ENCODE measurements around the gene SELP.

DNA sequence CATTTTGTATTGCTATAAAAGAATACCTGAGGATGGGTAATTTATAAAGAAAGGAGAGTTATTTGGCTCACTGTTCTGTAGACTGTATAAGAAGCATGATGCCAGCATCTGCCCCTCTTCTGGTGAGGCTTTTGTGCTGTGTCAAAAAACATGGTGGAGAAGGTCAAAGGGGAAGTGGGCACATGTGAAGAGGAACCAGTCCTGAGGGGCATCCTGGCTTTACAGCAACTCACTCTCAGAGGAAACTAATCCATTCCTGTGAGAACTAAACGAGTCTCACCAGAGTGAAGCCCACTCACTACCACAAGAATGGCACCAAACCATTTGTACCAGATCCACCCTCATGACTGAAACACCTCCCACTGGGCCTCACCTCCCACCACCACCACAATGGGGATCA, 18.8 kb upstream of the SELP start:
- TF ChIP-seq, protein P1, sequence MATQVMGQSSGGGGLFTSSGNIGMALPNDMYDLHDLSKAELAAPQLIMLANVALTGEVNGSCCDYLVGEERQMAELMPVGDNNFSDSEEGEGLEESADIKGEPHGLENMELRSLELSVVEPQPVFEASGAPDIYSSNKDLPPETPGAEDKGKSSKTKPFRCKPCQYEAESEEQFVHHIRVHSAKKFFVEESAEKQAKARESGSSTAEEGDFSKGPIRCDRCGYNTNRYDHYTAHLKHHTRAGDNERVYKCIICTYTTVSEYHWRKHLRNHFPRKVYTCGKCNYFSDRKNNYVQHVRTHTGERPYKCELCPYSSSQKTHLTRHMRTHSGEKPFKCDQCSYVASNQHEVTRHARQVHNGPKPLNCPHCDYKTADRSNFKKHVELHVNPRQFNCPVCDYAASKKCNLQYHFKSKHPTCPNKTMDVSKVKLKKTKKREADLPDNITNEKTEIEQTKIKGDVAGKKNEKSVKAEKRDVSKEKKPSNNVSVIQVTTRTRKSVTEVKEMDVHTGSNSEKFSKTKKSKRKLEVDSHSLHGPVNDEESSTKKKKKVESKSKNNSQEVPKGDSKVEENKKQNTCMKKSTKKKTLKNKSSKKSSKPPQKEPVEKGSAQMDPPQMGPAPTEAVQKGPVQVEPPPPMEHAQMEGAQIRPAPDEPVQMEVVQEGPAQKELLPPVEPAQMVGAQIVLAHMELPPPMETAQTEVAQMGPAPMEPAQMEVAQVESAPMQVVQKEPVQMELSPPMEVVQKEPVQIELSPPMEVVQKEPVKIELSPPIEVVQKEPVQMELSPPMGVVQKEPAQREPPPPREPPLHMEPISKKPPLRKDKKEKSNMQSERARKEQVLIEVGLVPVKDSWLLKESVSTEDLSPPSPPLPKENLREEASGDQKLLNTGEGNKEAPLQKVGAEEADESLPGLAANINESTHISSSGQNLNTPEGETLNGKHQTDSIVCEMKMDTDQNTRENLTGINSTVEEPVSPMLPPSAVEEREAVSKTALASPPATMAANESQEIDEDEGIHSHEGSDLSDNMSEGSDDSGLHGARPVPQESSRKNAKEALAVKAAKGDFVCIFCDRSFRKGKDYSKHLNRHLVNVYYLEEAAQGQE (IDR thresholded peaks at IDR 0.05; ENCODE audit: low read depth): no peak
- TF ChIP-seq TAF1 (IDR thresholded peaks at IDR 0.05; ENCODE audit: low read depth) (no peak), CREB1 (IDR thresholded peaks at IDR 0.05; ENCODE audit: low read depth) (no peak), TEAD4 (IDR thresholded peaks at IDR 0.05) (no peak), RAD21 (IDR thresholded peaks at IDR 0.05; ENCODE audit: low read depth) (no peak), YY1 (IDR thresholded peaks at IDR 0.05; ENCODE audit: low read depth) (no peak), CEBPB (IDR thresholded peaks at IDR 0.05) (no peak), EGR1 (IDR thresholded peaks at IDR 0.05) (no peak), EP300 (IDR thresholded peaks at IDR 0.05; ENCODE audit: borderline replicate concordance) (no peak)
- TF ChIP-seq, protein P2, sequence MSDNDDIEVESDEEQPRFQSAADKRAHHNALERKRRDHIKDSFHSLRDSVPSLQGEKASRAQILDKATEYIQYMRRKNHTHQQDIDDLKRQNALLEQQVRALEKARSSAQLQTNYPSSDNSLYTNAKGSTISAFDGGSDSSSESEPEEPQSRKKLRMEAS (IDR thresholded peaks at IDR 0.05): no peak

Data from Ishikawa (cell line).